Liver (tissue), 9 donors: ENCODE results near the gene BCL2. TPM values are rescaled to one million over a fixed set of nuclear protein-coding genes. Genes with fewer than 3 reads are reported as not detected.

Experiments used
- DNase-seq: peaks from one replicate; pipeline ENCODE4 v3.0.0-alpha.2; 2017; ENCODE audit warnings: low spot score
- H3K27ac ChIP-seq, 2 donors: one replicate each; pipeline ENCODE4 v1.7.0; 2013; ENCODE audit warnings: inconsistent platforms in 2 of 2, low read length in 2 of 2, control low read depth in 1 of 2, low read depth in 1 of 2, mild to moderate bottlenecking in 1 of 2
- H3K27me3 ChIP-seq, 4 donors: one replicate each; pipeline versions ENCODE4 v1.6.1 to v1.7.0; 2013; ENCODE audit warnings: low read length in 3 of 4, inconsistent platforms in 1 of 4, mild to moderate bottlenecking in 1 of 4, moderate library complexity in 1 of 4; ENCODE audit not compliant: control insufficient read depth in 4 of 4, insufficient read depth in 4 of 4
- H3K36me3 ChIP-seq, 4 donors: one replicate each; pipeline versions ENCODE4 v1.6.1 to v1.7.0; 2013; ENCODE audit warnings: low read length in 3 of 4, mild to moderate bottlenecking in 3 of 4, low read depth in 1 of 4, moderate library complexity in 1 of 4; ENCODE audit not compliant: control insufficient read depth in 4 of 4, insufficient read depth in 3 of 4
- H3K4me1 ChIP-seq, 4 donors: one replicate each; pipeline versions ENCODE4 v1.6.1 to v1.7.0; 2013; ENCODE audit warnings: low read length in 3 of 4, mild to moderate bottlenecking in 3 of 4, moderate library complexity in 1 of 4; ENCODE audit not compliant: control insufficient read depth in 4 of 4, insufficient read depth in 4 of 4
- H3K4me3 ChIP-seq, 3 donors: one replicate each; pipeline versions ENCODE4 v1.6.1 to v1.7.0; 2013; ENCODE audit warnings: low read length in 3 of 3, control low read depth in 1 of 3, low read depth in 1 of 3, mild to moderate bottlenecking in 1 of 3
- H3K9ac ChIP-seq, 2 donors: one replicate each; pipeline ENCODE4 v1.7.0; 2013; ENCODE audit warnings: low read length in 2 of 2, mild to moderate bottlenecking in 2 of 2, moderate library complexity in 2 of 2, control low read depth in 1 of 2, low read depth in 1 of 2
- H3K9me3 ChIP-seq, 4 donors: one replicate each; pipeline versions ENCODE4 v1.6.1 to v1.7.0; 2013; ENCODE audit warnings: low read length in 3 of 4; ENCODE audit not compliant: control insufficient read depth in 4 of 4
- ATF3 ChIP-seq: IDR thresholded peaks from 2 replicates; pipeline ENCODE4 v1.6.1; 2016; ENCODE audit warnings: antibody characterized with exemption
- EGR1 ChIP-seq, 2 donors: IDR thresholded peaks; 2 replicates each; pipeline ENCODE4 v1.6.1; 2016 to 2018; ENCODE audit warnings: antibody characterized with exemption in 2 of 2, low read depth in 2 of 2
- FOXA1 ChIP-seq: IDR thresholded peaks from 2 replicates; pipeline ENCODE4 v1.6.1; 2016; ENCODE audit warnings: antibody characterized with exemption
- GABPA ChIP-seq, 2 donors: IDR thresholded peaks in 1 of 2; conservative IDR thresholded peaks in 1 of 2; 2 replicates each; pipeline ENCODE4 v1.6.1; 2016; ENCODE audit warnings: antibody characterized with exemption in 2 of 2, mild to moderate bottlenecking in 1 of 2, moderate library complexity in 1 of 2
- HNF4G ChIP-seq: IDR thresholded peaks from 2 replicates; pipeline ENCODE4 v1.6.1; 2016; ENCODE audit warnings: antibody characterized with exemption
- JUND ChIP-seq, 2 donors: IDR thresholded peaks; 2 replicates each; pipeline ENCODE4 v1.6.1; 2016; ENCODE audit warnings: antibody characterized with exemption in 2 of 2
- MAX ChIP-seq: IDR thresholded peaks from 2 replicates; pipeline ENCODE4 v1.6.1; 2016; ENCODE audit warnings: antibody characterized with exemption
- NR2F2 ChIP-seq: IDR thresholded peaks from 2 replicates; pipeline ENCODE4 v1.6.1; 2016; ENCODE audit warnings: antibody characterized with exemption
- RAD21 ChIP-seq, 2 donors: IDR thresholded peaks; 2 replicates each; pipeline ENCODE4 v1.6.1; 2016; ENCODE audit warnings: antibody characterized with exemption in 2 of 2, mild to moderate bottlenecking in 2 of 2
- REST ChIP-seq: IDR thresholded peaks from 2 replicates; pipeline ENCODE4 v1.6.1; 2016; ENCODE audit warnings: antibody characterized with exemption, mild to moderate bottlenecking
- RXRA ChIP-seq, 2 donors: IDR thresholded peaks; 2 replicates each; pipeline ENCODE4 v1.6.1; 2017 to 2018; ENCODE audit warnings: antibody characterized with exemption in 2 of 2, mild to moderate bottlenecking in 1 of 2
- SP1 ChIP-seq: IDR thresholded peaks from 2 replicates; pipeline ENCODE4 v1.6.1; 2018; ENCODE audit warnings: antibody characterized with exemption, mild to moderate bottlenecking
- TAF1 ChIP-seq: conservative IDR thresholded peaks from 2 replicates; pipeline ENCODE4 v1.6.1; 2016; ENCODE audit warnings: antibody characterized with exemption, mild to moderate bottlenecking
- YY1 ChIP-seq: IDR thresholded peaks from 2 replicates; pipeline ENCODE4 v1.6.1; 2016; ENCODE audit warnings: antibody characterized with exemption, mild to moderate bottlenecking
- ZBTB33 ChIP-seq: IDR thresholded peaks from 2 replicates; pipeline ENCODE4 v1.6.1; 2016; ENCODE audit warnings: antibody characterized with exemption
- WGBS: extraction: QIAGEN DNeasy Blood & Tissue Kit; methylation state at CpG from one replicate; pipeline ENCODE4 v1.1.7; 2013; 5-methylcytosine and 5-hydroxymethylcytosine counted together
- polyA plus RNA-seq, 2 donors: library from polyadenylated mRNA; stranded (reverse) in 1 of 2; unstranded in 1 of 2; fragments of 200-250 nt in 1 of 2; fragments of >200 nt in 1 of 2; fragmentation: Nextera tagmentation in 1 of 2; extraction: Ambion mirVana in 1 of 2; gene quantifications; one replicate each; pipeline versions ENCODE4 v1.2.1 to v1.2.3, GENCODE V29; 2013 to 2015
- total RNA-seq, 2 donors: library from RNA; depleted of rRNA; stranded (reverse); fragments of >200 nt; gene quantifications; one replicate each; pipeline ENCODE4 v1.2.3, GENCODE V29; 2014
- donor health status: healthy.
- donor health status: healthy.
- donor health status: healthy.
- donor health status: healthy.
- donor health status: healthy.

BCL2 gene
- total and polyA plus RNA-seq, 4 donors, result 0.40 to 3.9 (median 1.4) TPM

- no peak for TF ChIP-seq ZBTB33
- no peak for TF ChIP-seq YY1
- no peak for TF ChIP-seq EGR1 (IDR thresholded peaks at IDR 0.05; ENCODE audit: low read depth in 2 of 2)
- no peak for TF ChIP-seq GABPA (IDR thresholded peaks at IDR 0.05 in 1 of 2, conservative IDR thresholded peaks at IDR 0.05 in 1 of 2)
- no peak for TF ChIP-seq RXRA (IDR thresholded peaks at IDR 0.05)
- TF ChIP-seq TAF1, result no peak
These were observed 222.4 kb downstream of the BCL2 start (continued) for GRCh38 chr18:63097178-63097577.

GRCh38 chr18:63096327-63096874 is 223.2 kb downstream of the BCL2 start:
- H3K36me3 ChIP-seq, result no peaks in the 10 kb centered on the region
- TF ChIP-seq GABPA (IDR thresholded peaks at IDR 0.05 in 1 of 2, conservative IDR thresholded peaks at IDR 0.05 in 1 of 2), result no peak
- no peak for TF ChIP-seq SP1
- TF ChIP-seq ATF3, result no peak
- no peak for TF ChIP-seq RAD21 (IDR thresholded peaks at IDR 0.05)
- TF ChIP-seq NR2F2, result no peak
- no peak for TF ChIP-seq MAX
- TF ChIP-seq JUND (IDR thresholded peaks at IDR 0.05), result no peak
- no peak for TF ChIP-seq YY1
- no peaks in the 10 kb centered on the region for H3K9me3 ChIP-seq
- no peak for DNase-seq
- H3K9ac ChIP-seq, result no peak overlapping the region
- peaks cover 2 to 16% (median 8%) of the 10 kb centered on the region in 4 donors for H3K4me1 ChIP-seq
- H3K4me3 ChIP-seq, result no peak overlapping the region
- WGBS, result 84% methylated on average over 2 of the region's 2 CpGs
- no peaks in the 10 kb centered on the region for H3K27me3 ChIP-seq
- no peak overlapping the region for H3K27ac ChIP-seq

GRCh38 chr18:63095768-63096167 is 223.8 kb downstream of the BCL2 start:
- 77% methylated on average over 6 of the region's 6 CpGs for WGBS
- Histone ChIP-seq H3K27ac (no peak overlapping the region), H3K4me3 (no peak overlapping the region), H3K4me1 (peaks cover 2 to 15% (median 8%) of the 10 kb centered on the region in 4 donors), H3K9me3 (no peaks in the 10 kb centered on the region), H3K36me3 (no peaks in the 10 kb centered on the region), H3K27me3 (no peaks in the 10 kb centered on the region), H3K9ac (no peak overlapping the region)
- TF ChIP-seq REST, result no peak
- no peak for TF ChIP-seq FOXA1
- TF ChIP-seq RAD21 (IDR thresholded peaks at IDR 0.05), result no peak
- TF ChIP-seq JUND (IDR thresholded peaks at IDR 0.05), result no peak
- TF ChIP-seq HNF4G, result no peak
- no peak for TF ChIP-seq ZBTB33
- TF ChIP-seq ATF3, result no peak
- TF ChIP-seq RXRA (IDR thresholded peaks at IDR 0.05), result no peak
- no peak for DNase-seq
